ENCODE results near the gene CD109. TPM values are rescaled to one million over a fixed set of nuclear protein-coding genes. Genes with fewer than 3 reads are reported as not detected.

Gene CD109
- total and polyA plus RNA-seq, 2 experiments from 2014 or later, result 1.5 to 2.1 TPM

GRCh38 chr6:73666393-73666792 is 29.6 kb upstream of the CD109 start:
- TF ChIP-seq CTCF (IDR thresholded peaks at IDR 0.05; ENCODE audit: low read depth, low read length), result no peak
- no peaks in the 10 kb centered on the region for H3K9me3 ChIP-seq (ENCODE audit: low read depth)
- H3K27ac ChIP-seq, result no peak overlapping the region
- DNase-seq (ENCODE audit: low read depth in 1 of 2, low spot score in 1 of 2), result peak in 1 of 2 donors; percentile 62
- no peak overlapping the region for H3K4me3 ChIP-seq
- H3K27me3 ChIP-seq, result peaks cover 20% of the 10 kb centered on the region
- H3K4me1 ChIP-seq (ENCODE audit: low read depth), result peaks cover 7% of the 10 kb centered on the region
- H3K36me3 ChIP-seq, result no peaks in the 10 kb centered on the region

- TF ChIP-seq CTCF (IDR thresholded peaks at IDR 0.05; ENCODE audit: low read depth, low read length), result no peak
- H3K27me3 ChIP-seq, result peaks cover 20% of the 10 kb centered on the region
- H3K4me3 ChIP-seq, result no peak overlapping the region
- H3K9me3 ChIP-seq (ENCODE audit: low read depth), result no peaks in the 10 kb centered on the region
- H3K36me3 ChIP-seq, result no peaks in the 10 kb centered on the region
- no peak for DNase-seq (ENCODE audit: low read depth in 1 of 2, low spot score in 1 of 2)
- no peak overlapping the region for H3K27ac ChIP-seq
- peaks cover 7% of the 10 kb centered on the region for H3K4me1 ChIP-seq (ENCODE audit: low read depth)
These were observed 28.2 kb upstream of the CD109 start for GRCh38 chr6:73667798-73668197.

GRCh38 chr6:73669005-73669404 is 27.0 kb upstream of the CD109 start:
- Histone ChIP-seq H3K36me3 (no peaks in the 10 kb centered on the region), H3K27me3 (peaks cover 20% of the 10 kb centered on the region), H3K4me1 (ENCODE audit: low read depth) (peaks cover 7% of the 10 kb centered on the region), H3K4me3 (no peak overlapping the region), H3K27ac (no peak overlapping the region), H3K9me3 (ENCODE audit: low read depth) (no peaks in the 10 kb centered on the region)
- TF ChIP-seq CTCF (IDR thresholded peaks at IDR 0.05; ENCODE audit: low read depth, low read length), result no peak
- no peak for DNase-seq (ENCODE audit: low read depth in 1 of 2, low spot score in 1 of 2)

GRCh38 chr6:73671911-73672685 is 23.9 kb upstream of the CD109 start:
- Histone ChIP-seq H3K4me3 (no peak overlapping the region), H3K4me1 (ENCODE audit: low read depth) (peaks cover 10% of the 10 kb centered on the region), H3K9me3 (ENCODE audit: low read depth) (no peaks in the 10 kb centered on the region), H3K27me3 (peaks cover 6% of the 10 kb centered on the region), H3K36me3 (no peaks in the 10 kb centered on the region), H3K27ac (no peak overlapping the region)
- no peak for DNase-seq (ENCODE audit: low read depth in 1 of 2, low spot score in 1 of 2)
- no peak for TF ChIP-seq CTCF (IDR thresholded peaks at IDR 0.05; ENCODE audit: low read depth, low read length)

GRCh38 chr6:73675466-73676098 is 20.4 kb upstream of the CD109 start:
- peak; percentile 89 for TF ChIP-seq CTCF (IDR thresholded peaks at IDR 0.05; ENCODE audit: low read depth, low read length)
- Histone ChIP-seq H3K36me3 (no peaks in the 10 kb centered on the region), H3K4me3 (no peak overlapping the region), H3K27ac (no peak overlapping the region), H3K27me3 (no peaks in the 10 kb centered on the region), H3K4me1 (ENCODE audit: low read depth) (peaks cover 9% of the 10 kb centered on the region), H3K9me3 (ENCODE audit: low read depth) (no peaks in the 10 kb centered on the region)
- peak; percentile 83 to 85 for DNase-seq (ENCODE audit: low read depth in 1 of 2, low spot score in 1 of 2)

Measured in cardiac muscle cell (in vitro differentiated cells and primary cell).